NCI-H2107 treated with DMSO at 0.1 percent for 48 hours (cell line): Measurements from ENCODE around the gene BMP8A.

ENCODE experiments used
- DNase-seq: peaks from one replicate; lab custom pipeline; 2025; ENCODE audit not compliant: unreplicated experiment; lab: John Stamatoyannopoulos, UW

The BMP8A gene

GRCh38 chr1:39567302-39567701 lies 75.9 kb downstream of the BMP8A start:
- DNase-seq, result no peak

GRCh38 chr1:39568208-39568607 lies 76.8 kb downstream of the BMP8A start:
- DNase-seq, result no peak

DNA sequence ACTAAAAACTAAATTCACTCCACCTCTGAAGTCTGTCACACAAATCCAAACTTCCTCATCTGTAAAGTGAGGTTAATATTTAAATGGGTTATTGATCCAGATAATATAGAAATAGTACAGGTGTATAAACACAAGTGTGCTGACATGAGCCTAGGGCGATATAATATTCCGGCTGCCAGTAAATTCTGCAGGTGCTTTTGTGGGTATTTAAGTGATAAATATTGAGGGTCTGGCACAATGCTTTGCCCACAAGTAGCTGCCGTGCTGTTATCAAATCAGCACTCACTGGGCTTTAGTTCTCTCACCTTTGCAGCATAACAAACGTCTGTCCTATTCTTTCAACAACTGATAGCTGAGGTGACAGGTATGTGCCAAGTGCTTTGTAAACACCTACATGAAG lies 77.6 kb downstream of the BMP8A start:
- no peak for DNase-seq

DNA sequence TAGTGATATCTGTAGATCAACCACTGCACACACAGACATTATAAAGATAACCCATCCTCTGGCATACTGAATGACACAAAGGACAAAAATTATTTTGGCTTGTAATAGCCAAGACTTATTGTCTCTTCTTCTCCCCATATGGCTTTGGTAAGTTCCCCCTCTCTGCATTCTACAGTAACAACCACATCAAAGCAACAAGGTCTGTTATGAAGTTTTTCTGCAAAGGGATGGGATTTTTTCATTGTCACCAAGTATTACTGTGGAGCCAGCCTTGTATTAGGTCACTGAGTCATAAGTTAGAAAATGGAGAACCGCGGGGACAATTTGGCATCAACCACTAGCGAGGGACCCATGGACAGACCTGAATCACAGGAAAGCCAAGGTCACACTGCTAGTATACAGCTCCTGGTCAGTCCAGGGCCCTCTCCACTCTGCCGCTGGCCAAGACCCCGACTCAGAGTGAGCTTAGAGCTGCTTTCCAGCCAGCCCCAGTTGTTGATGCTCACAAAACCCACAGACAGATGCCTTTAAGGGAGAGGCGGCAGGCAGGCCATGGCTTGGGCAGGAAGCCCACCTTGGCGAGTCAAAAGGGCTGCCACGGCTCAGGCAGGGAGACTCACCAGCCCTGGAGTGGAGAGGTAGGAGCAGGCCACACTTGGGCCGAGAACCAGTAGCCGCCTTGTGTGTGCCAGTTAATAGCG lies 79.2 kb downstream of the BMP8A start:
- no peak for DNase-seq

GRCh38 chr1:39571178-39571483 lies 79.7 kb downstream of the BMP8A start:
- DNase-seq, result no peak

DNA sequence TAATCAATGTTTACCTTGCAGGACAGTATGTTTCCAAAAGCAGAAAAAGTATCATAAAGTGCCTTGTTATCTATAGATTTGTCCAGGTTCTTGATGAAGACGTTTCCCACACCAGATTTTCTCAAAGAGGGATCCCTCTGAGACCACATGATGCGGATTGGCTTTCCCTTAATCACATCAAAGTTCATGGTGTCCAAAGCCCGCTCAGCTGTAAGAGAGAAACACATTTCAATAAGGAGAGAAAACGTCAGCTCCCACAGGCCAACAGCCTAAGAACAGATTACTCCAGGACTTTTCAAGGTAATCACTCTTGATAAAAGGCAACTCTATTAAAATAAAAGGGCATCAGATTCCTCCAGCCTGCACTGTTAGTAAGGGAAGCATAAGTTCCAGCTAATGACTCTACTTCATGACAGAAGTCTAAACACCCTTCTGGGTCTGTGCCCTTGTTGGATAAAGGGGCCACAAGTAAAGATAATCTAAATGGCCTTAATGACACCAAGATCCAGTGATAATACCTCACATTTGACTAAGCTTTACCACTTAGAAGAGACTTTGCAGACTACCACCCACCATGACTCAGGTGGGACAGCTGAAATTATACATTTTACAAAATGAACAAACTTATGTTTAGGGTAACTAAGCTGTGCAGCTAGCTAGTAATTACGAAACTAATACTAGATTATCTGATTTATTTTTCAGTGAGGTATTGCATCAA lies 81.1 kb downstream of the BMP8A start:
- no peak for DNase-seq

DNA sequence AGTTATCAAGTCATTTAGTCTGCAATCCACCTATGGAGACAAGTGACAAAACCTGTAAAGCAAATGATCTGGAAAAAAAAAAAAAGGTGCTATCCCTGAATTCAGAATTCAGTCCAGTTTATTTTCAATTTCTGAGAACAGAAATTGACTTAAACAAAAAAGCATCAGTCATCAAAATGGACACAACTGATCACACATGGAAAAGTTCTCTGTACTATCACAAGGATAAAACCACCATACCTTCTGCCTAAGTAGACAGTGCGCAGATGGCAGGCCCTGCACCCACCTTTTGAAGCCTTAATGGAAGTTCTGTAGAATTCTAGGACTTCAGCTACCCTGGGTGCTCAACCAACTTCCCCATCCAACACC lies 81.6 kb downstream of the BMP8A start:
- no peak for DNase-seq

- DNase-seq, result no peak
Observed at GRCh38 chr1:39573736-39574624, 82.5 kb downstream of the BMP8A start.

DNA sequence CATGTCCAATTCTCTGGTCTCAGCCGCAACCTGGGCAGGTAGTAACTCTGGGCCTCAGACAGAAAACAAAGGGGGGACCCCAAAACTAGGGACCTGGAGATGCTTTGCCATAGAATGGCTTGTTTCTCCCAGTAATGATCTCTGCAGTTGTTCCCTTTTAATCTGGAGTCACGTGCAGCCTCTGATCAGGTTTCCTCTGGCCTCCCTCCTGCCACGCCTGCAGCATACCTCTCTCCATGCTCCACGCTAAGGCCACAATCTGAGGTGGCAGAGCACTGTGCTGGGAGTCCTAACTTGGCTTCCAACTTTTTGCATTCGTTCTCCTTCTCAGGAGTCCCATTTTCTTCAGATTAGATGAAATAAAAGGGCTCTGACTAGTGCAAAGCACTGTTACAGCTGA lies 83.2 kb downstream of the BMP8A start:
- DNase-seq, result peak; percentile 100
